HG03175 (cell line): ENCODE data around the gene NHLRC2.

Source experiments
- ATAC-seq: cut with Tn5 transposase; IDR thresholded peaks from one replicate; pipeline ENCODE4 v1.9.1; 2021; ENCODE audit warnings: mild to moderate bottlenecking, moderate library complexity; ENCODE audit not compliant: unreplicated experiment

Gene NHLRC2

DNA sequence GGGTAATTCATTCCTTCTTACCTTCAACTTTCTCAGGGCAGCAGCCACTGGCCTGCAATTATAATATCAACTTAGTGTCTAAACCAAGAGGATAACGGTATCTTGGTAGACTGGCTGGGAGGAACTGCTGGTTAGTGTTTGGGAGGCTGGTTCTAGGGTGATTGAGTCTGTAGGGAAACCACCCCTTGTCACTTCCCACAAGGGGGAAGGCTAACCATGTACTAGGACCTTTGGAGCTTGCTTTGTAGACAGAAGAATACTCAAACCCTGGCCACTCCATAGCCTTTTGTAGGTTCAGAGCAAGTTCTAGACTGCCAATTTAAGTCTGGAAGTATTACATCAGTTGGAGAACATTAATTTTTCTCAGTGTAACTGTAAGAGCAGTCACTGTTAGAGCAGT is 51.3 kb downstream of the NHLRC2 start:
- ATAC-seq: no peak

DNA sequence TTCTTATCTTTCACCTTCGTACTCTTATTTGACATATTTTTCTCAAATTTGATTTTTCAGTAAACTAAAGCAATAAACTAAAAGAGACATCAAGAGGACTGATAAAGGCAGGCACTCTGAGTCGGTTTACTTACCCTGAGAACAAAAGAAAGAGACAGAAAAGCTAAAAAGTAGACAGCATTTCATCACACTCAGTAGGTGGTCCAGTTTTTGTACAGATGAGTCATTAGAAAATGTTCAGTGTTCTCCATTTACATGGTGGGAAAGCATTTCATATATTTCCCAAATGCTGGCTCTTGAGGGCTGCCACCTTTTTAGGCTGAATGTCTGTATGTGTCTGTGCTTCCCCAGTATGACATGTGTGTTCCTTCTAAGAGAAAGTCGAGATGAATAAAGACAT is 52.7 kb downstream of the NHLRC2 start:
- no peak for ATAC-seq

- no peak for ATAC-seq
Measured at GRCh38 chr10:113908236-113908635, 53.8 kb downstream of the NHLRC2 start.

DNA sequence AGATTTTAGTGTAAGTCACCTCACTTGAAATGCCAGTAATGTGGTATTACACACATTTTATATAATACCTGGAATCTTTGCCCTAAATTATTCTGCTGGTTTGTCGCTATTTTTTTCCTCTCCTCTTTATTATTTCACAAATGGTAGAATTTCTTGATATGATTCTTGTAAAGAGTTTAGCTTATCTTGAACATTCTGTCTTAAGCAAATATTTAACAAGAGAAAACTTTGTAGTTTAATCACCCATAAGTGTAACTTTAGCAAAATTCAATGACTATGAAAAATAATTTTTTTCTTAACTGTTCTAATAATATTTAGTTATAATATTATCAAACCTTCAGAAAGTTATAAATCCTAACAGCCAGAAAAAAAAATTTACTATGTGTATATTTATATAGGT is 56.7 kb downstream of the NHLRC2 start:
- no peak for ATAC-seq

DNA sequence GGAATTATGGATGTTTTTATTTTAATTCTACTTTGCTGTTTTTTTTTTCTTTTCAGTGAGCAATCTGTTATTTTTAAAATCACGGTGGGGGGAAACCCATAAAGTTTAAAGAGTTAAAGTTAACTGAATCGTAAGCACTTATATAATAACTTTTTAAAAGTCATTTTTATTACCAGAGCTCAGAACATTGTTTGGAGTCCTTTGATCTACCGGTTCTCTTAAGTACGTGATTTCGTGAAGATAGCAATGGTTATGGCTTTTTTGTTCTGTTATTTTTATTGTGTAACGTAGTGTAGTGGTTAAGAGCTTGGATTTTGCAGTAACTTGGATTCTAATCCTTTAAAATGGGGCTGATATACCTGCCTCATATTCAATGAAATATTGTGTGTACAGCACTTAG is 57.4 kb downstream of the NHLRC2 start:
- no peak for ATAC-seq

DNA sequence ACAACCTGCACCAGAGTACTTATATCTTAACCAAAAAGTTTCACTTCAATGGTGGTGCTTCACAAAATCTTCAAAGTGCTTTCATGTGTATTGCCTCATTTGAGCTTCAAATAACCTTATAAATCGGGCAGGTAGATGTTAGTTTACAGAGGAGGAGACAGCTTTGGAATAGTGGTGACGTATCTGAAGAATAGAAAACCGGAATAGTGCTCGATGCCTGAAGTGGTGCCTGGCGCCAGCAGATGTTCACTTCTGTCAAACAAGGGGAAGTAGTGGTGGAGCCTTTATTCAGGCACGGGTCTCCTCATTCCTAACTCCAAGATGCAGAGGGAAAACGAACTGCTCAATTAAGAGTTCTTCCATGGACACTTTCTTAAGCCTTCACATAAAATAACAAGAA is 58.1 kb downstream of the NHLRC2 start:
- no peak for ATAC-seq

DNA sequence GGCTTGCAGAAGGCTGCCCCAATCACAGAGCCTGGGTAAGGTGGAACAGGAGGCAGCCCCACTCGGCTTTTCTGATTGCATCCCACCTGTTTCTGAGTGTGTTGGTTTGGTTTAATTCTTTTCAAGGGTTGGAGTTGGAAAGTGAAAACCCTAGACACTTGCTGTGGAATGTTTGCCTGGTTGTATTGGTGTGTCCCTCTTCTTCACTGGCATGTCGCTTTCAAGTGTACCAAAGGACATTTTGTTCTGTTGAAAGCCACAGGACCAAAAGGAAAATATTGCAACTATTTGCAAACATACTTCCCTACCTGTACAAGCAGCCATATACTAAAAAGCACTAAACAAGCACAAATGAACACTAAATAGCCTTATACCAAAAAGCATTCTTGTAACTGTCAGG is 60.5 kb downstream of the NHLRC2 start:
- no peak for ATAC-seq

DNA sequence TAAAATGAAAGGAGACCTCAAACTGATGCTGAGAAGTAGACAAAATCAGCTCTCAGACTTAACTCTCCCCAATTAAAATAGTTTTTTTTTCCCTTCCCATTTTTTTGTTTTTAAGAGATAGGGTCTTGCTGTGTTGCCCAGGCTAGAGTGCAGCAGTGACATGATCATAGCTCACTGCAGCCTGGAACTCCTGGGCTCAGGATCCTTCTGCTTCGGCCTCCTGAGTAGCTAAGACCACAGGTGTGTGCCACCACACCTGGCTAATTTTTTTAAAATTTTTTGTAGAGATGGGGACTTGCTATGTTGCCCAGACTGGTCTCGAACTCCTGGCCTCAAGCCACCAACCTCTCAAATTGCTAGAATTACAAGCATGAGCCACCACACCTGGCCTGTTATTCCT is 61.1 kb downstream of the NHLRC2 start:
- ATAC-seq: no peak

GRCh38 chr10:113916053-113916452 is 61.6 kb downstream of the NHLRC2 start:
- ATAC-seq: no peak

DNA sequence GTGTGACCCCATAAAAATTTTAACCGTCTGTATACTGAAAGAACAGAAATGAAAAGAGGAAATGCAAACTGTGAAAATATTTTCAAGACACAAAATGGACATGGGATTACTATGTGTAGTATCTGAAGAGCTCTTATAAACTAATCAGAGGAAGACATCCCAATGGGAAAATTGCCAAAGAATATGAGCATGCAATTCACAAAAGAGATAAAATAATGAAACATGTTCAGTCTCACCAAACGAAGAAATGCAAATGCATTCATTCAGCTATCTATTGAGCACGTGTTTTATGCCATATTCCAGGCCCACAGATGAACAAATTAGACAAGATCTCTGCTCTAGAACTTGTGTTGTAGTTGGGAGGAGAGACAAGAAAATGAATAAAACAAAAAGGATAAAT is 63.2 kb downstream of the NHLRC2 start:
- ATAC-seq: no peak

DNA sequence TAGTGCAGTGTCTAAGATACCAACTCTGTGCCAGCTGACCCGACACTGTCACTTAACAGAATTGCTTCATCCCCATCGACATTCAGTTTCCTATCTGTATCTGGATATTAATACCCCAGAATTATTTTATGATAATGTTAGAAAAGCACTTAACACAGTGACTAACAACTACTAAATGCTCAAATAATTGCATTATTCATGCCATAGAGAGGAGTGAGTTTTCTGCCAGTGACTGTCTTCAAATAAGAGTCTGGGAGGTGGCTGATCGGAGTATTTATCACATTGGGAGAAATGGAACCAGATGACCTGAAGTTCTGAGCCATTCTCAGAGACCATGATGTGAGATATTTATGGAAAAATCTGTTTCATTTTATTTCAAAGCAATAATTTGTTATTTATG is 65.7 kb downstream of the NHLRC2 start:
- ATAC-seq: no peak

- ATAC-seq: no peak
Measured at GRCh38 chr10:113920875-113921274, 66.4 kb downstream of the NHLRC2 start.

- no peak for ATAC-seq
Measured at GRCh38 chr10:113921561-113922370, 67.3 kb downstream of the NHLRC2 start.

DNA sequence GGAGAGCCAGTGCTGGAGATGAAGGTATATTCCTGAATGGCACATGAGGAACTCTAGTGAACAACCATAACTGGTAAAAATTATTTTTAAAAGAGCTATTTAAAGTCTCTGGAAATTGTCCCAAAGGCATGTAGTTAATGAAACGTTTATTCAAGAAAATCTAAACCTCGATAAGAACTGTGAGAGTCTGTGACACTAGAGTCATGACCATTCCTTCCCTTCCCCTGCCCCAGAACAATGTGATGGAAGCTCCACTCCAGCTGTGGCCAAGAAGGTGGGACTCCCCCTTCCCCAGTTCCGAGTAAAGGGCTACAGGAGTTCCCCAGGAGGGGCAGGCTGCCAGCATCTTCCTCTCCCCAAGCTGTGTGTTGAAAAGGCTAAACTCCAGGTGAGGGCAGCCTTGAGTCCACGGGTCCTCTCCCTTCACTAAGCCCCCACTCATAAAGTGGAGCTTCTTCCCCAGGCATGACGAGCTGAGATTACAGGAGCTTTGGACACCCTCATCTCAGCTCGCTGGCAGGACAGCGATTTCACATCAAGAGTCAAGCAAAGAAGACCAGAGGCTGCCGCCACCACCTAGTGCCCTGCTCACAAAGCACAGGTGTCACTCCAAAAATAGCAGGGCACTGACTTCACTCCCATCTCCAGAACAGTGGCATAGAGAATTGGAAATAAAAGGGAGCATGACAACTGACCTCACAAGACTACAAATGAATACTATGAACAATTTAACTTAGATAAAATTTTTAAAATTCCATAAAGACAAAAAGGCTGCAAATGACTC is 68.5 kb downstream of the NHLRC2 start:
- ATAC-seq: no peak

DNA sequence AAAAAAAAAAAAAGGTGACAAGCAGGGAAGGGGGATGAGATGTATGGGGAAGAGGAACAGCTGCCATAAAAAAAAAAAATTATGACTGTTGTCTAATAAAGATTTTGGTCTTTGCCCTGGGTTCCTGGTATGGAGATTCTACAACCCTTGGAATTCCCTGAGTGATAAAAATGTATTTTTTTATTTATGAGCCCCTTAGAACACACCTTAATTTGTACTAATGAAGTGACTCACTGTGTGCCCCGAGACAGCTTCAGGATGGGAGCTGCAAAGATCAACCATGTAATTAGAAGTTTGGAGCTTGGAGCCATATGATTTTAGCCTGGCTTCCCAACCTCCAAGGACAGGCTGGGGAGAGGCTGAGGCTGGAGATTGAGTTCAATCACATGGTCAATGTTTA is 69.7 kb downstream of the NHLRC2 start:
- no peak for ATAC-seq

DNA sequence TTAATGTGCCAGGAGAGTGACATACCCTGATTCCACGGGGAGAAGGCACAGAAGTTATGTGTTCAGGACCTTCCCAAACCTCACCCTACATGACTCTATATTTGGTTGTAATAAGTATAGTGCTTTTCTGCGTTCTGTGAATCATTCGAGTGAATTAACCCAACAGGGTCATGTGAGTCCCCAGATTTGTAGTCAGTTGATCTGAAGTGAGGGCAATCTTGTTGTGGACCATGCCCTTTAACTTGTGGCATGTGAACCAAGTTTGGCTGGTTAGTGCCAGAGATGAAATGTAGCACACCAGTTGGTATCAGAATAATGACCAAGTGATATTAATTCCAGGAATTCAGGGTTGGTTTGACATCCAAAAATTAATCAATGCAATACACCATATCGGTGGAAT is 70.2 kb downstream of the NHLRC2 start:
- no peak for ATAC-seq

DNA sequence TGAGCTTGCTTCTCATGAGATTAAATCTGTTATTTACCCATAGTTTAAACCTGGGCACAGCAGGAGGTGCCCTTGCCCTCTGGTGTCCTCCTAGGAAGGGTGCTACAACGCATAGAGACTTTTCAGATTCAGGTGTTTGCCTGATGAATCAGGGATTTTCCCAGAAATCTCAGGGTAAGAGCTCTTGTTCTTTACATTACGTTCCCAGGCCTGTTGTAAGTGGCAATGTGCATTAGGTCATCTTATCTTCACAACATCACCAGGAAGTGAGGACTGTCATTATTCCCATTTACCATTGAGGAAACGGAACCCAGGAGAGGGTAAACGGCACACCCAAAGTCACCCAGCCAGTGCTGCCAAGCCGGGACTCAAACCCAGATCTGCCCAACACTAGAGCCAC is 73.0 kb downstream of the NHLRC2 start:
- ATAC-seq: no peak

DNA sequence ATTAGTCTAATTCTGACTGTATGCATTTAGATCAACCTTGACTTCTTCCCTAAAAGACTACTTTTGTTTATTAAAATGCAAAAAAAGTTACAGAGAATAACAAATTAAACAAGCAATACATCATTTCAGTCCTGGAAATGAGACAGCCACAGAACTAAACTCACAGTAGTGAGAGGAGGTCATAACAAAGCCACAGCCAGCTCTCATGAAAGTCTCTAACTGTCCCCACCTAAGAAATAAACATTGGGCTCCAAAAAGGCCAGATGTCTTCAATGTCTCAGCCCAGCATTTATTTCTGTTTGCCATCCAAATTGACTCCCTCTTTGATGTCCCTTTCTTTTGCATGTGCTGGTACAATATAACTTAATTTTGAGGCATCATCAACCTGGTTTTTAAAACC is 74.4 kb downstream of the NHLRC2 start:
- ATAC-seq: no peak

GRCh38 chr10:113929522-113929921 is 75.1 kb downstream of the NHLRC2 start:
- no peak for ATAC-seq

GRCh38 chr10:113930482-113931057 is 76.1 kb downstream of the NHLRC2 start:
- no peak for ATAC-seq

- no peak for ATAC-seq
Measured at GRCh38 chr10:113932854-113933253, 78.4 kb downstream of the NHLRC2 start.

DNA sequence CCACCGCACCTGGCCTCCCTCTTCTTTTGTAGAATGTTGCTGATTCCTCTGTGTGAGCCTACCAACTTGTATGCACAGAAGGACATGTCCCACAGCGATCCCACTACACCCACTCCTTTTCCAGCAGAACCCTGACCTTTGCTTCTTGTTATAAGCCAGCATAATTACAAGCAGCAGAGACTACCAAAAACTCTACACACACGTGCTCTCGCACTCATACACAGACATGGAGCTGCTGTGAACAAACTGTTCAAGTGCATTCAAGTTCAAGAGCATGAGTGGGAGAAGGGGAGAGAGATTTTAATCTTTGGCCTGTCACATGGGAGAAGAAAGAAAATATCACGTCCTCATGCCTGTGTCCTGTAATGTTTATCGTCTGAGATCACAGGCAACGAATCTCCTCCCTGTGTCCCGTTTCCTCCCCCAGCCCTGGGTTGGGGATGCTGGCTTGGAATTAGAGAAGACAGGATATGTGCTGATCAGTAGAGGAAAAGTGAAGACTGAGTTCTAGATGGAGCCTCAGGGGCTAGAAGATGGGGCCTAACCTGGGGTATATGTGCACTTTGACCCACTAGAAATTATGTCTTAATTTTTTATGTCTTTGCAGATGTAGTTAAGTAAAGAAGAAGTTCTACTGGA is 79.6 kb downstream of the NHLRC2 start:
- ATAC-seq: no peak
